ENCODE data around the gene ALOX15B. TPM values are rescaled to one million over a fixed set of nuclear protein-coding genes. Genes with fewer than 3 reads are reported as not detected.
A peak's percentile ranks its signal among the peaks of the same experiment; 100 is the strongest.

The ALOX15B gene
- total and polyA plus RNA-seq, 2 of the 13 experiments (the other 11 are each of a cell fraction or from before 2014, with no cell fraction given), result not detected

- TF ChIP-seq ZNF574 (CRISPR knock-in tag; IDR thresholded peaks at IDR 0.05) (no peak), STAT5B (CRISPR knock-in tag; IDR thresholded peaks at IDR 0.05) (no peak), ZNF34 (CRISPR knock-in tag; IDR thresholded peaks at IDR 0.05; ENCODE audit: borderline replicate concordance) (no peak), PHB2 (IDR thresholded peaks at IDR 0.05; ENCODE audit: partially characterized antibody) (no peak), SATB2 (CRISPR knock-in tag; IDR thresholded peaks at IDR 0.05) (no peak), CTCF (CRISPR knock-in tag; IDR thresholded peaks at IDR 0.05) (peak; percentile 84), ZNF101 (CRISPR knock-in tag; IDR thresholded peaks at IDR 0.05; ENCODE audit: borderline replicate concordance, low read depth) (no peak), HNRNPK (IDR thresholded peaks at IDR 0.05; ENCODE audit: low read depth, low read length, poor library complexity, severe bottlenecking) (no peak), SSRP1 (CRISPR knock-in tag; IDR thresholded peaks at IDR 0.05) (no peak), MBNL3 (CRISPR knock-in tag; conservative IDR thresholded peaks at IDR 0.05) (no peak), ZNF790 (CRISPR knock-in tag; IDR thresholded peaks at IDR 0.05; ENCODE audit: borderline replicate concordance) (no peak), STAG1 (CRISPR knock-in tag; IDR thresholded peaks at IDR 0.05) (peak; percentile 40; the same call in 1 of the 2 replicates), SNAPC2 (CRISPR knock-in tag; IDR thresholded peaks at IDR 0.05) (no peak)
- TF ChIP-seq, protein P1, sequence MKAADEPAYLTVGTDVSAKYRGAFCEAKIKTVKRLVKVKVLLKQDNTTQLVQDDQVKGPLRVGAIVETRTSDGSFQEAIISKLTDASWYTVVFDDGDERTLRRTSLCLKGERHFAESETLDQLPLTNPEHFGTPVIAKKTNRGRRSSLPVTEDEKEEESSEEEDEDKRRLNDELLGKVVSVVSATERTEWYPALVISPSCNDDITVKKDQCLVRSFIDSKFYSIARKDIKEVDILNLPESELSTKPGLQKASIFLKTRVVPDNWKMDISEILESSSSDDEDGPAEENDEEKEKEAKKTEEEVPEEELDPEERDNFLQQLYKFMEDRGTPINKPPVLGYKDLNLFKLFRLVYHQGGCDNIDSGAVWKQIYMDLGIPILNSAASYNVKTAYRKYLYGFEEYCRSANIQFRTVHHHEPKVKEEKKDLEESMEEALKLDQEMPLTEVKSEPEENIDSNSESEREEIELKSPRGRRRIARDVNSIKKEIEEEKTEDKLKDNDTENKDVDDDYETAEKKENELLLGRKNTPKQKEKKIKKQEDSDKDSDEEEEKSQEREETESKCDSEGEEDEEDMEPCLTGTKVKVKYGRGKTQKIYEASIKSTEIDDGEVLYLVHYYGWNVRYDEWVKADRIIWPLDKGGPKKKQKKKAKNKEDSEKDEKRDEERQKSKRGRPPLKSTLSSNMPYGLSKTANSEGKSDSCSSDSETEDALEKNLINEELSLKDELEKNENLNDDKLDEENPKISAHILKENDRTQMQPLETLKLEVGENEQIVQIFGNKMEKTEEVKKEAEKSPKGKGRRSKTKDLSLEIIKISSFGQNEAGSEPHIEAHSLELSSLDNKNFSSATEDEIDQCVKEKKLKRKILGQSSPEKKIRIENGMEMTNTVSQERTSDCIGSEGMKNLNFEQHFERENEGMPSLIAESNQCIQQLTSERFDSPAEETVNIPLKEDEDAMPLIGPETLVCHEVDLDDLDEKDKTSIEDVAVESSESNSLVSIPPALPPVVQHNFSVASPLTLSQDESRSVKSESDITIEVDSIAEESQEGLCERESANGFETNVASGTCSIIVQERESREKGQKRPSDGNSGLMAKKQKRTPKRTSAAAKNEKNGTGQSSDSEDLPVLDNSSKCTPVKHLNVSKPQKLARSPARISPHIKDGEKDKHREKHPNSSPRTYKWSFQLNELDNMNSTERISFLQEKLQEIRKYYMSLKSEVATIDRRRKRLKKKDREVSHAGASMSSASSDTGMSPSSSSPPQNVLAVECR (CRISPR knock-in tag; IDR thresholded peaks at IDR 0.05; ENCODE audit: borderline replicate concordance), result no peak
- TF ChIP-seq, protein P2, sequence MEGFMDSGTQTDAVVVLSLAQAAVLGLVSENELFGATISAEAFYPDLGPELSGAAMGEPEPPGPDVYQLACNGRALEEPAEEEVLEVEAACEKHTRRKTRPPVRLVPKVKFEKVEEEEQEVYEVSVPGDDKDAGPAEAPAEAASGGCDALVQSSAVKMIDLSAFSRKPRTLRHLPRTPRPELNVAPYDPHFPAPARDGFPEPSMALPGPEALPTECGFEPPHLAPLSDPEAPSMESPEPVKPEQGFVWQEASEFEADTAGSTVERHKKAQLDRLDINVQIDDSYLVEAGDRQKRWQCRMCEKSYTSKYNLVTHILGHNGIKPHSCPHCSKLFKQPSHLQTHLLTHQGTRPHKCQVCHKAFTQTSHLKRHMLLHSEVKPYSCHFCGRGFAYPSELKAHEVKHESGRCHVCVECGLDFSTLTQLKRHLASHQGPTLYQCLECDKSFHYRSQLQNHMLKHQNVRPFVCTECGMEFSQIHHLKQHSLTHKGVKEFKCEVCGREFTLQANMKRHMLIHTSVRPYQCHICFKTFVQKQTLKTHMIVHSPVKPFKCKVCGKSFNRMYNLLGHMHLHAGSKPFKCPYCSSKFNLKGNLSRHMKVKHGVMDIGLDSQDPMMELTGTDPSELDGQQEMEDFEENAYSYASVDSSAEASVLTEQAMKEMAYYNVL (CRISPR knock-in tag; IDR thresholded peaks at IDR 0.05; ENCODE audit: borderline replicate concordance), result no peak
- TF ChIP-seq, protein P3, sequence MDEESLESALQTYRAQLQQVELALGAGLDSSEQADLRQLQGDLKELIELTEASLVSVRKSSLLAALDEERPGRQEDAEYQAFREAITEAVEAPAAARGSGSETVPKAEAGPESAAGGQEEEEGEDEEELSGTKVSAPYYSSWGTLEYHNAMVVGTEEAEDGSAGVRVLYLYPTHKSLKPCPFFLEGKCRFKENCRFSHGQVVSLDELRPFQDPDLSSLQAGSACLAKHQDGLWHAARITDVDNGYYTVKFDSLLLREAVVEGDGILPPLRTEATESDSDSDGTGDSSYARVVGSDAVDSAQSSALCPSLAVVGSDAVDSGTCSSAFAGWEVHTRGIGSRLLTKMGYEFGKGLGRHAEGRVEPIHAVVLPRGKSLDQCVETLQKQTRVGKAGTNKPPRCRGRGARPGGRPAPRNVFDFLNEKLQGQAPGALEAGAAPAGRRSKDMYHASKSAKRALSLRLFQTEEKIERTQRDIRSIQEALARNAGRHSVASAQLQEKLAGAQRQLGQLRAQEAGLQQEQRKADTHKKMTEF (CRISPR knock-in tag; IDR thresholded peaks at IDR 0.05), result no peak
Measured at GRCh38 chr17:8073627-8074484, 35.0 kb downstream of the ALOX15B start (continued).
